ENCODE measurements around the gene TGIF1.
A peak's percentile ranks its signal among the peaks of the same experiment; 100 is the strongest.

Gene TGIF1

DNA sequence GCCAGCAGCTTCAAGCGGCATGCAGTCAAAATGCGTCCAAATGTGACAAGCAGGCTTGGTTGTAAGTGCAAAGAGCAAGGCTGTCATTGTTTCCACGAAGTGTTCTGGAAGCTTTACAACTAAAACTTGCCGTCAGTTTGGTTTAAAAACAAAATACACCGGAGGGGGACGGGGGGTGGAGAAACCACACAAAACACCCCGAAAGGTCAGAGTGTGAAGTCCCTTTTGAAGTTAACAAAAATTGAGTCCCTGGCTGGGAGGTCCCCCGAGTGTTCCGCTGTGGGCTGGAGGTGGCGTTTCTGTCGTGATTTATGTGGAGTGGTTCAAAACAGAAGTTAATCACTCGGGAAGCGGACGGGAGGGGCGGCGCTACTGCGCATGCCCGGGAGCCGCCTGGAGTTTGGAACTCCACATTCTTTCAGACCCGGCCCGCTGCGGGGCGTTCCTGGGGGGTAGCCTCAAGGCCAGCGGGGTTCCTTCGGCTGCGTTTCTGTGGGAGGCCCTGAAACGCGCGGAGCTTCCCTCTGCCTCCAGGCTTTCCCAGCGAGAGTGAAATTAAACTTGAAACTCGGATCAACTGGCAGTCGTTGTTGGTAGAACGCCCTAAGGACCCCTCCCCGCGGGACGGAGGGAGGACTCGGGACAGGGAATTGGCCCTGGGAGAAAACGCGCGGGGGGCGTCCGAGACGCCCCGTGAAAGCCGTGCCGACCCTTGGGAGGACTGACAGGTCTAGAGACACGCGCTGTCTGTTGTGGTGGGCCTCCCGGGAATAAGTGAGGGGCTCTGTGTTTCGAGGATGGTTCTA is 1.4 kb downstream of the TGIF1 start:
- H3K9me3 ChIP-seq (ENCODE audit: control insufficient read depth, insufficient read depth, low read length): no peaks in the 10 kb centered on the region
- H3K4me1 ChIP-seq (ENCODE audit: control insufficient read depth, low read length): peaks cover 57% of the 10 kb centered on the region

DNA sequence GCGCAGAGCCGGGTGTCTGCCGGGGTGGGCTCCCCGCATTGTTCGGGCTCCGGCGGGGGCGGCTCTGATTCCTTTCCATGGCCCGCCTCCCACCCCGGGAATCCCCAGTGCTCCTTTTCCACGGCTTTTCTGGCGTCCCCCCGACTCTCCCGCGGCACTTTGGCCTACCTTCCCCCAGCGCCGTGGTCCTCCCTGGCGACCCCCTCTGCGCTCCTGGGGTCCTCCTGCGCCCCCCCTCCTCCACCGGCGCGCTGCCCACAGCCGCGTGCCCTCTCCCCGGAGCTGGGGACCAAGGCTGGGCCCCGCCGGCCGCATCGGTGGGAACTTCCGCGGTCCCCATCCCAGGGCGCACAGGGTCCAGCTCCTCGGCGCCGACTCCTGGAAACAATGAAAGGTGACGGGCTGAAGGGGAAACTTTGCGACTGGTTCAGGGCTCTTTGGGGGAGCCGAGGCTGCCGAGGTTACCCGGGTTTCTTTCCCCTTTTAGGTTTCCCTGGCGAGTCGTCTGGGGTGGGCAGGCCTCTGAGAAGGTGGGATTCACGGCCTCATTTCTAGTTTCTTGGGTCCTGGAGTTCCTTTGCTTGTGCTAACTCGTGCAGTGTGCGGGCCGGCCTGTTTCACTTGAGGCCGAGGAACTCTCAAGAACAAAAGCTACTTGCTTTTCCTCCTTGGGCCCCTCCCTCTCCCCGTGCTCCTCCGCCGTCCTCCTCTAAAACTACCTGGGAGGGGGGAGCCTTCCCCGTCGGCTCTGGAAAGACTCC is 2.2 kb downstream of the TGIF1 start:
- H3K27ac ChIP-seq (ENCODE audit: low read depth, low read length): no peak overlapping the region
- H4K20me1 ChIP-seq (ENCODE audit: control insufficient read depth, insufficient read depth, low read depth, low read length): no peaks in the 10 kb centered on the region
- H3K4me3 ChIP-seq (ENCODE audit: low read length): peak overlapping the region; percentile 76
- TF ChIP-seq CTCF (IDR thresholded peaks at IDR 0.05; ENCODE audit: low read depth, low read length, poor library complexity, severe bottlenecking) (no peak), EZH2phosphoT487 (IDR thresholded peaks at IDR 0.05; ENCODE audit: borderline replicate concordance, low read length) (no peak)
- H3K9me2 ChIP-seq (replicated peaks; ENCODE audit: control insufficient read depth, low read length): no peaks in the 10 kb centered on the region
- peaks cover 54% of the 10 kb centered on the region for H3K79me2 ChIP-seq (ENCODE audit: control insufficient read depth, low read length)
- no peaks in the 10 kb centered on the region for H3K9me3 ChIP-seq (ENCODE audit: control insufficient read depth, insufficient read depth, low read length)
- peaks cover 19% of the 10 kb centered on the region for H3F3A ChIP-seq (ENCODE audit: control insufficient read depth, insufficient read depth)
- peaks cover 9% of the 10 kb centered on the region for H3K36me3 ChIP-seq (ENCODE audit: control insufficient read depth, low read length)
- peaks cover 57% of the 10 kb centered on the region for H3K4me1 ChIP-seq (ENCODE audit: control insufficient read depth, low read length)
- peak overlapping the region; percentile 69 for H3K4me2 ChIP-seq (ENCODE audit: low read length)
- H3K27me3 ChIP-seq (ENCODE audit: control insufficient read depth, low read length): peaks cover 4% of the 10 kb centered on the region; the same call in 1 of the 2 replicates

More for the DNA sequence above, 1.4 kb downstream of the TGIF1 start:
- Histone ChIP-seq H3K36me3 (ENCODE audit: control insufficient read depth, low read length) (peaks cover 2% of the 10 kb centered on the region; the same call in 1 of the 2 replicates), H3K9me2 (replicated peaks; ENCODE audit: control insufficient read depth, low read length) (no peaks in the 10 kb centered on the region), H3K4me3 (ENCODE audit: low read length) (peak overlapping the region; percentile 76), H3K27me3 (ENCODE audit: control insufficient read depth, low read length) (peaks cover 9% of the 10 kb centered on the region; the same call in 1 of the 2 replicates), H3K27ac (ENCODE audit: low read depth, low read length) (peak overlapping the region; percentile 52), H3K4me2 (ENCODE audit: low read length) (peak overlapping the region; percentile 69), H3K79me2 (ENCODE audit: control insufficient read depth, low read length) (peaks cover 54% of the 10 kb centered on the region), H3F3A (ENCODE audit: control insufficient read depth, insufficient read depth) (peaks cover 22% of the 10 kb centered on the region), H4K20me1 (ENCODE audit: control insufficient read depth, insufficient read depth, low read depth, low read length) (no peaks in the 10 kb centered on the region)
- TF ChIP-seq EZH2phosphoT487 (IDR thresholded peaks at IDR 0.05; ENCODE audit: borderline replicate concordance, low read length) (no peak), CTCF (IDR thresholded peaks at IDR 0.05; ENCODE audit: low read depth, low read length, poor library complexity, severe bottlenecking) (no peak)

- H3K4me2 ChIP-seq (ENCODE audit: low read length): peak overlapping the region; percentile 85
- H3K4me1 ChIP-seq (ENCODE audit: control insufficient read depth, low read length): peaks cover 49% of the 10 kb centered on the region
- peak overlapping the region; percentile 76 for H3K4me3 ChIP-seq (ENCODE audit: low read length)
- no peaks in the 10 kb centered on the region for H4K20me1 ChIP-seq (ENCODE audit: control insufficient read depth, insufficient read depth, low read depth, low read length)
- H3K9me3 ChIP-seq (ENCODE audit: control insufficient read depth, insufficient read depth, low read length): no peaks in the 10 kb centered on the region
- peaks cover 19% of the 10 kb centered on the region for H3F3A ChIP-seq (ENCODE audit: control insufficient read depth, insufficient read depth)
- H3K79me2 ChIP-seq (ENCODE audit: control insufficient read depth, low read length): peaks cover 54% of the 10 kb centered on the region
- H3K27ac ChIP-seq (ENCODE audit: low read depth, low read length): no peak overlapping the region
- peaks cover 15% of the 10 kb centered on the region for H3K36me3 ChIP-seq (ENCODE audit: control insufficient read depth, low read length)
- TF ChIP-seq EZH2phosphoT487 (IDR thresholded peaks at IDR 0.05; ENCODE audit: borderline replicate concordance, low read length) (no peak), CTCF (IDR thresholded peaks at IDR 0.05; ENCODE audit: low read depth, low read length, poor library complexity, severe bottlenecking) (no peak)
- no peaks in the 10 kb centered on the region for H3K9me2 ChIP-seq (replicated peaks; ENCODE audit: control insufficient read depth, low read length)
- H3K27me3 ChIP-seq (ENCODE audit: control insufficient read depth, low read length): no peaks in the 10 kb centered on the region
Observed at GRCh38 chr18:3452750-3453539, 3.0 kb downstream of the TGIF1 start.
